Mesodermal cell (in vitro differentiated cells): ENCODE data around the gene SEMA5A.

Source experiments
- H3K27ac ChIP-seq: 2 replicates; pipeline ENCODE4 v1.7.0; 2013; ENCODE audit warnings: mild to moderate bottlenecking, low read depth, low read length, moderate library complexity; ENCODE audit not compliant: severe bottlenecking
- H3K36me3 ChIP-seq: 2 replicates; pipeline ENCODE4 v1.7.1; 2013; ENCODE audit warnings: mild to moderate bottlenecking, low read length, moderate library complexity; ENCODE audit not compliant: control insufficient read depth, insufficient read depth
- H3K4me1 ChIP-seq: one replicate; pipeline ENCODE4 v1.7.1; 2013; ENCODE audit warnings: mild to moderate bottlenecking, low read length; ENCODE audit not compliant: insufficient read depth, control insufficient read depth, poor library complexity, severe bottlenecking
- H3K4me3 ChIP-seq: 2 replicates; pipeline ENCODE4 v1.7.0; 2013; ENCODE audit warnings: low read length, control low read depth, mild to moderate bottlenecking; ENCODE audit not compliant: insufficient read depth, poor library complexity, severe bottlenecking; ENCODE audit errors: extremely low read depth
- H3K9me3 ChIP-seq: 2 replicates; pipeline ENCODE4 v1.7.1; 2013; ENCODE audit warnings: mild to moderate bottlenecking, low read length, moderate library complexity; ENCODE audit not compliant: control insufficient read depth
- WGBS, 2 experiments: methylation state at CpG; one replicate each; pipeline ENCODE4 v1.1.5; 2013; ENCODE audit warnings: missing lambda C conversion rate in 2 of 2; ENCODE audit not compliant: insufficient coverage in 2 of 2; 5-methylcytosine and 5-hydroxymethylcytosine counted together

Gene SEMA5A

GRCh38 chr5:9344751-9345240 lies 201.1 kb downstream of the SEMA5A start:
- no CpG with 5 or more reads among the region's 1 CpG for WGBS, 2 experiments
- Histone ChIP-seq H3K27ac (no peak overlapping the region), H3K4me1 (peaks cover 26% of the 10 kb centered on the region), H3K4me3 (no peak overlapping the region), H3K36me3 (peaks cover 13% of the 10 kb centered on the region), H3K9me3 (peaks cover 8% of the 10 kb centered on the region)

GRCh38 chr5:9343146-9343850 lies 202.6 kb downstream of the SEMA5A start:
- Histone ChIP-seq H3K36me3 (peaks cover 13% of the 10 kb centered on the region), H3K27ac (no peak overlapping the region), H3K9me3 (peaks cover 8% of the 10 kb centered on the region), H3K4me1 (peaks cover 16% of the 10 kb centered on the region), H3K4me3 (no peak overlapping the region)
- WGBS, 2 experiments: 80 to 100% methylated on average over 2 of the region's 3 CpGs

- no peak overlapping the region for H3K4me3 ChIP-seq
- 100% methylated on average over 1 of the region's 6 CpGs; no CpG with 5 or more reads in 1 of the 2 experiments for WGBS, 2 experiments
- peaks cover 9% of the 10 kb centered on the region for H3K4me1 ChIP-seq
- H3K36me3 ChIP-seq: peaks cover 12% of the 10 kb centered on the region
- H3K9me3 ChIP-seq: peaks cover 8% of the 10 kb centered on the region
- H3K27ac ChIP-seq: no peak overlapping the region
Measured at GRCh38 chr5:9342161-9342787, 203.6 kb downstream of the SEMA5A start.

GRCh38 chr5:9340085-9340484 lies 205.8 kb downstream of the SEMA5A start:
- Histone ChIP-seq H3K36me3 (peaks cover 14% of the 10 kb centered on the region), H3K4me1 (peaks cover 11% of the 10 kb centered on the region), H3K27ac (no peak overlapping the region), H3K9me3 (no peaks in the 10 kb centered on the region), H3K4me3 (no peak overlapping the region)
- 100% methylated on average over 1 of the region's 2 CpGs for WGBS, 2 experiments

- WGBS, 2 experiments: 83 to 100% methylated on average over 1 to 2 of the region's 3 CpGs
- Histone ChIP-seq H3K4me3 (no peak overlapping the region), H3K9me3 (no peaks in the 10 kb centered on the region), H3K36me3 (peaks cover 17% of the 10 kb centered on the region), H3K4me1 (peaks cover 11% of the 10 kb centered on the region), H3K27ac (no peak overlapping the region)
Measured at GRCh38 chr5:9339206-9339818, 206.6 kb downstream of the SEMA5A start.

- Histone ChIP-seq H3K9me3 (no peaks in the 10 kb centered on the region), H3K4me3 (no peak overlapping the region), H3K27ac (no peak overlapping the region), H3K4me1 (peaks cover 11% of the 10 kb centered on the region), H3K36me3 (peaks cover 17% of the 10 kb centered on the region)
- WGBS, 2 experiments: no CpG with 5 or more reads among the region's 4 CpGs
Measured at GRCh38 chr5:9338796-9339195, 207.1 kb downstream of the SEMA5A start.

- H3K36me3 ChIP-seq: peaks cover 17% of the 10 kb centered on the region
- 80 to 94% methylated on average over 1 to 2 of the region's 4 CpGs for WGBS, 2 experiments
Measured at GRCh38 chr5:9337928-9338595, 207.8 kb downstream of the SEMA5A start.

GRCh38 chr5:9335754-9336495 lies 209.9 kb downstream of the SEMA5A start:
- peaks cover 2% of the 10 kb centered on the region for H3K4me1 ChIP-seq
- WGBS, 2 experiments: 89 to 100% methylated on average over 1 of the region's 2 CpGs
- H3K36me3 ChIP-seq: peaks cover 28% of the 10 kb centered on the region
- H3K27ac ChIP-seq: no peak overlapping the region
- no peaks in the 10 kb centered on the region for H3K9me3 ChIP-seq
- no peak overlapping the region for H3K4me3 ChIP-seq

More at GRCh38 chr5:9337928-9338595, 207.8 kb downstream of the SEMA5A start:
- H3K4me3 ChIP-seq: no peak overlapping the region
- H3K9me3 ChIP-seq: no peaks in the 10 kb centered on the region
- H3K4me1 ChIP-seq: peaks cover 3% of the 10 kb centered on the region
- peak overlapping the region; percentile 37 for H3K27ac ChIP-seq

- 100% methylated on average over 1 of the region's 2 CpGs for WGBS, 2 experiments
- Histone ChIP-seq H3K4me1 (peaks cover 2% of the 10 kb centered on the region), H3K36me3 (peaks cover 28% of the 10 kb centered on the region), H3K9me3 (no peaks in the 10 kb centered on the region), H3K27ac (no peak overlapping the region), H3K4me3 (no peak overlapping the region)
Measured at GRCh38 chr5:9335269-9335668, 210.6 kb downstream of the SEMA5A start.

- Histone ChIP-seq H3K4me3 (no peak overlapping the region), H3K9me3 (no peaks in the 10 kb centered on the region), H3K27ac (no peak overlapping the region), H3K36me3 (peaks cover 28% of the 10 kb centered on the region), H3K4me1 (peaks cover 2% of the 10 kb centered on the region)
- WGBS, 2 experiments: 93 to 97% methylated on average over 4 of the region's 4 CpGs
Measured at GRCh38 chr5:9332026-9332425, 213.8 kb downstream of the SEMA5A start.
